CD4-positive, alpha-beta memory T cell (primary cell): ENCODE measurements around the gene GLTPD2. TPM values are rescaled to one million over a fixed set of nuclear protein-coding genes. Genes with fewer than 3 reads are reported as not detected.

ENCODE experiments used
- CTCF ChIA-PET: fragments of 350-600 bp; sonication (Branson Sonifier 250); formaldehyde crosslinking; loops from one replicate; lab custom pipeline; 2021; ENCODE audit warnings: inconsistent platforms; ENCODE audit not compliant: partially characterized antibody; lab: Charles Lee
- POLR2A ChIA-PET: fragments of 350-600 bp; sonication (Branson Sonifier 250); formaldehyde crosslinking; loops from one replicate; lab custom pipeline; 2021; ENCODE audit not compliant: partially characterized antibody; lab: Charles Lee
- DNase-seq, 5 donors: peaks; one replicate each; pipeline versions ENCODE4 v3.0.0 to v3.0.0-alpha.2; 2020 to 2022; ENCODE audit warnings: mixed read lengths in 1 of 5
- H3K27ac ChIP-seq: one replicate; pipeline ENCODE4 v1.7.0; 2013; ENCODE audit warnings: low read depth, low read length
- H3K27me3 ChIP-seq: 2 replicates; pipeline ENCODE4 v1.7.0; 2013; ENCODE audit warnings: mild to moderate bottlenecking, low read length, moderate library complexity; ENCODE audit not compliant: insufficient read depth
- H3K36me3 ChIP-seq: 2 replicates; pipeline ENCODE4 v1.7.0; 2013; ENCODE audit warnings: mild to moderate bottlenecking, low read length, moderate library complexity; ENCODE audit not compliant: insufficient read depth
- H3K4me1 ChIP-seq: 2 replicates; pipeline ENCODE4 v1.7.0; 2013; ENCODE audit warnings: mild to moderate bottlenecking, low read length, moderate library complexity; ENCODE audit not compliant: insufficient read depth
- H3K4me3 ChIP-seq, 2 donors: one replicate each; pipeline ENCODE4 v1.7.0; 2013; ENCODE audit warnings: low read length in 2 of 2, mild to moderate bottlenecking in 1 of 2
- H3K9me3 ChIP-seq, 2 donors: one replicate each; pipeline ENCODE4 v1.7.0; 2013; ENCODE audit warnings: low read length in 2 of 2, control low read depth in 1 of 2; ENCODE audit not compliant: control insufficient read depth in 1 of 2
- H3K27ac Mint-ChIP-seq, 7 donors: one replicate each; pipeline ENCODE4 v1.8.0; 2020 to 2021; ENCODE audit warnings: mixed read lengths in 7 of 7, mild to moderate bottlenecking in 6 of 7, inconsistent platforms in 3 of 7, moderate library complexity in 3 of 7
- H3K27me3 Mint-ChIP-seq, 2 donors: one replicate each; pipeline ENCODE4 v1.8.0; 2020 to 2021; ENCODE audit warnings: mixed read lengths in 2 of 2
- H3K36me3 Mint-ChIP-seq, 2 donors: one replicate each; pipeline ENCODE4 v1.8.0; 2020 to 2021; ENCODE audit warnings: mixed read lengths in 2 of 2, inconsistent platforms in 1 of 2, mild to moderate bottlenecking in 1 of 2
- H3K4me1 Mint-ChIP-seq, 4 donors: one replicate each; pipeline ENCODE4 v1.8.0; 2020 to 2021; ENCODE audit warnings: mixed read lengths in 4 of 4, mild to moderate bottlenecking in 1 of 4
- H3K4me3 Mint-ChIP-seq, 8 donors: one replicate each; pipeline ENCODE4 v1.8.0; 2020 to 2021; ENCODE audit warnings: mixed read lengths in 8 of 8, mild to moderate bottlenecking in 7 of 8, moderate library complexity in 6 of 8, inconsistent platforms in 3 of 8
- H3K9me3 Mint-ChIP-seq, 8 donors: one replicate each; pipeline ENCODE4 v1.8.0; 2020 to 2021; ENCODE audit warnings: mixed read lengths in 8 of 8, mild to moderate bottlenecking in 5 of 8, inconsistent platforms in 3 of 8, moderate library complexity in 1 of 8
- intact Hi-C: fragments of 100-400 bp; cut with micrococcal nuclease; formaldehyde crosslinking; loops from one replicate; pipeline ENCODE4 v1.15.1; 2023
- polyA plus RNA-seq, 2 donors: library from polyadenylated mRNA; unstranded; fragments of 300-500 nt; fragmentation: Illumina TruSeq; gene quantifications; one replicate each; pipeline ENCODE4 v1.2.3, GENCODE V29; 2021
- total RNA-seq, 2 experiments: library from RNA; stranded (reverse); gene quantifications; one replicate each; pipeline ENCODE4 v1.2.3, GENCODE V29; 2021

The GLTPD2 gene
- total and polyA plus RNA-seq, 4 experiments from 2014 or later: not detected

DNA sequence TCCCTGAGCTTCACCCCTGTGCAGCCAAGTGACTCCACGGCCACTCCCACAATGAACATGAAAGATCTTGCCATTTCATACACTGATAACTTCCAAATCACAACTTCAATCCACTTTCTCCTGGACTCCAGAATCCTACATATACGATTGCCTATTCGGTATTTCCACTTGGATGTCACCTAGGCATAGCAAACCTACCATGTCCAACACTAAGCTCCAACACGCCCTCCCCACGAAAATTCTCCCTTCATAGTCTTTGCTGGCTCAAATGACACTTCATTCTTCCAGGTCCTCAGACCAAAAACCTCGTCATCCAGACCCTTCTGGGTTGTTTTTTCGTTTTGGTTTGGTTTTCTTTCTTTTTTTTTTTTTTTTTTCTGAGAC, 1.9 kb downstream of the GLTPD2 start:
- peaks cover 22% of the 10 kb centered on the region for H3K4me1 ChIP-seq
- Mint-ChIP-seq H3K27me3 (peaks cover 18 to 19% of the 10 kb centered on the region in 2 donors), H3K4me3 (peak overlapping the region; percentile 88 to 94 (median 90)), H3K9me3 (peaks cover 0 to 2% (median 0%) of the 10 kb centered on the region in 8 donors), H3K36me3 (peaks cover 0 to 2% of the 10 kb centered on the region in 2 donors), H3K4me1 (peaks cover 9 to 36% (median 11%) of the 10 kb centered on the region in 4 donors), H3K27ac (peak overlapping the region; percentile 63 to 96 (median 88))
- H3K27me3 ChIP-seq: peaks cover 10% of the 10 kb centered on the region
- intact Hi-C loops: loop anchor here (1.0 kb wide), 5 partner anchors 17 to 177 kb away; partner anchors contain the start of genes ARRB2, MED11, PLD2 and SPAG7
- ChIA-PET CTCF (interaction anchor here (0.6 to 3.7 kb wide), 31 partner anchors 9 to 244 kb away, joined by 3 to 59 read pairs (median 8); partner anchors contain the start of genes ARRB2, C17orf107, CAMTA2 and CHRNE), POLR2A (interaction anchor here (0.6 to 3.9 kb wide), 18 partner anchors 9 to 259 kb away, joined by 3 to 81 read pairs (median 8); partner anchors contain the start of genes ARRB2, C17orf107, C17orf114 and CXCL16)
- H3K36me3 ChIP-seq: no peaks in the 10 kb centered on the region
- H3K27ac ChIP-seq: peak overlapping the region; percentile 72
- peak overlapping the region; percentile 49 to 60 for H3K4me3 ChIP-seq
- H3K9me3 ChIP-seq: no peaks in the 10 kb centered on the region
- no peak for DNase-seq

- no peak overlapping the region for H3K4me3 ChIP-seq
- intact Hi-C loops: loop anchor here (5.0 kb wide), 1 partner anchor 37 kb away; the partner anchor contains the start of gene MINK1
- no peaks in the 10 kb centered on the region for H3K9me3 ChIP-seq
- ChIA-PET CTCF (no interaction called here), POLR2A (no interaction called here)
- Mint-ChIP-seq H3K4me3 (peak overlapping the region in 2 of 8 donors; percentile 17 to 100), H3K4me1 (peaks cover 15 to 22% (median 18%) of the 10 kb centered on the region in 4 donors), H3K27me3 (peaks cover 0 to 2% of the 10 kb centered on the region in 2 donors), H3K27ac (no peak overlapping the region), H3K36me3 (peaks cover 15 to 23% of the 10 kb centered on the region in 2 donors), H3K9me3 (peaks cover 0 to 2% (median 0%) of the 10 kb centered on the region in 8 donors)
- DNase-seq: no peak
- H3K4me1 ChIP-seq: peaks cover 17% of the 10 kb centered on the region
- no peak overlapping the region for H3K27ac ChIP-seq
- no peaks in the 10 kb centered on the region for H3K27me3 ChIP-seq
- H3K36me3 ChIP-seq: peaks cover 9% of the 10 kb centered on the region
Measured at GRCh38 chr17:4795168-4795567, 6.4 kb downstream of the GLTPD2 start.

DNA sequence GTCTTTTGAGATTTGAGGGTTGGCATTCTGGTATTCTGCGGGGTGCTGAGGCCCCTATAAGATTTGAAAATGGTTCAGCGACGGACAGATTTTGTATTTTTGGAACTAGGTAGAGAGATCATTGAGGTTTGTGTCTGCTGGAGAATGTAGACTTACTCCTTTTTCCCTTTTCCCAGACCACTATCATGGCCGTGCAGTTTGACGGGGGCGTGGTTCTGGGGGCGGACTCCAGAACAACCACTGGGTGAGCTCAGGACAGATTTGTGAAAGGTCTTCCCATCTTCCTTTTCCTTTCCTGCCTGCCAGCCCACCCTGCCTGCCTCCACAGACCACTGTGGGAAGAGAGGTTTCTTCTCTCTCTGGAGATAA, 7.8 kb downstream of the GLTPD2 start:
- no peaks in the 10 kb centered on the region for H3K27me3 ChIP-seq
- CTCF ChIA-PET: interaction anchor here (0.7 to 1.7 kb wide), 3 partner anchors 9 to 106 kb away, joined by 3 to 6 read pairs (median 3); partner anchors contain the start of gene CHRNE
- Mint-ChIP-seq H3K27ac (peak overlapping the region; percentile 90 to 99 (median 98)), H3K9me3 (peaks cover 0 to 4% (median 0%) of the 10 kb centered on the region in 8 donors), H3K27me3 (no peaks in the 10 kb centered on the region), H3K36me3 (peaks cover 15 to 26% of the 10 kb centered on the region in 2 donors), H3K4me3 (peak overlapping the region; percentile 99 to 100 (median 100)), H3K4me1 (peaks cover 11 to 16% (median 11%) of the 10 kb centered on the region in 4 donors)
- H3K4me3 ChIP-seq: peak overlapping the region; percentile 62 to 90
- H3K36me3 ChIP-seq: peaks cover 9% of the 10 kb centered on the region
- POLR2A ChIA-PET: interaction anchor here (0.9 to 2.1 kb wide), 11 partner anchors 10 to 152 kb away, joined by 3 to 26 read pairs (median 5); partner anchors contain the start of genes ARRB2, C17orf107, MED11 and PFN1
- intact Hi-C loops: loop anchor here (1.0 to 5.0 kb wide), 4 partner anchors 11 to 102 kb away; partner anchors contain the start of genes C17orf107, MED11, MINK1 and PLD2
- no peak for DNase-seq
- peak overlapping the region; percentile 83 for H3K27ac ChIP-seq
- H3K4me1 ChIP-seq: peaks cover 10% of the 10 kb centered on the region
- H3K9me3 ChIP-seq: no peaks in the 10 kb centered on the region

GRCh38 chr17:4800462-4801196, 11.9 kb downstream of the GLTPD2 start:
- ChIA-PET POLR2A (interaction anchor here (2.1 kb wide), 1 partner anchor 11 kb away, joined by 8 read pairs; no protein-coding TSS in a partner anchor), CTCF (no interaction called here)
- H3K4me1 Mint-ChIP-seq: peaks cover 9 to 16% (median 11%) of the 10 kb centered on the region in 4 donors
- no peak for DNase-seq
- H3K9me3 Mint-ChIP-seq: peaks cover 0 to 2% (median 0%) of the 10 kb centered on the region in 8 donors
- Histone ChIP-seq H3K4me1 (peaks cover 10% of the 10 kb centered on the region), H3K27me3 (no peaks in the 10 kb centered on the region), H3K27ac (no peak overlapping the region), H3K4me3 (no peak overlapping the region), H3K9me3 (no peaks in the 10 kb centered on the region), H3K36me3 (peaks cover 9% of the 10 kb centered on the region)
- no peak overlapping the region for H3K27ac Mint-ChIP-seq
- no peaks in the 10 kb centered on the region for H3K27me3 Mint-ChIP-seq
- peaks cover 15 to 26% of the 10 kb centered on the region in 2 donors for H3K36me3 Mint-ChIP-seq
- H3K4me3 Mint-ChIP-seq: no peak overlapping the region
- intact Hi-C loops: no loop called here

DNA sequence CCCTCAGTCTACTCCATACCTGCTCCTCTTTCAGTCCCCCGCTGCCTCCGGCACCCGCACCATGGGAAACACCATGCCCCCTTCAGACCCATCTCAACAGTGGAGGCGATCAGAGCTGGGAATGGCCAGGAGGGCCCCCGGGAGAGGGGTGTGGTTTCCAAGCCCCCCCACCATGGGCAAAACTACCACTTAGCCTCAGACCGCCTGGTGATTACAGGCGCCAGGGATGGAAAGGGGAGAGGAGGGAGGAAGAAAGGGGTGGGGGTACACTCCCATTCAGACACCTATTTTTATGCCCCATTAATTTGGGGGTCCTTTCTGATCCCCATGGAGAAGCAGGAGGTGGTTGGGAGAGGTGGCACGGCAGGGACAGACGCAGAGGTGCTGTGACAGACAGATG, 13.5 kb downstream of the GLTPD2 start, which contains the start of gene C17orf114:
Gene C17orf114, minus strand, starts transcription at position 101 of the 400 bp plus-strand sequence.
- peaks cover 12 to 20% of the 10 kb centered on the region in 2 donors for H3K36me3 Mint-ChIP-seq
- H3K4me1 Mint-ChIP-seq: peaks cover 3 to 7% (median 6%) of the 10 kb centered on the region in 4 donors
- no peak within 1 kb of the TSS for H3K27ac Mint-ChIP-seq
- H3K27ac ChIP-seq: no peak within 1 kb of the TSS
- intact Hi-C loops: no loop called here
- H3K9me3 ChIP-seq: no peaks in the 10 kb centered on the region
- H3K4me1 ChIP-seq: peaks cover 6% of the 10 kb centered on the region
- no peaks in the 10 kb centered on the region for H3K27me3 ChIP-seq
- DNase-seq: no peak
- ChIA-PET CTCF (no interaction called here), POLR2A (interaction anchor here (0.8 kb wide), 1 partner anchor 12 kb away, joined by 3 read pairs; no protein-coding TSS in a partner anchor)
- H3K4me3 ChIP-seq: no peak within 1 kb of the TSS
- H3K9me3 Mint-ChIP-seq: peaks cover 0 to 2% (median 0%) of the 10 kb centered on the region in 8 donors
- no peak within 1 kb of the TSS for H3K4me3 Mint-ChIP-seq
- H3K36me3 ChIP-seq: peaks cover 9% of the 10 kb centered on the region
- H3K27me3 Mint-ChIP-seq: no peaks in the 10 kb centered on the region

GRCh38 chr17:4806456-4806776, 17.7 kb downstream of the GLTPD2 start:
- intact Hi-C loops: loop anchor here (5.0 kb wide), 1 partner anchor 76 kb away; no protein-coding TSS in a partner anchor
- peaks cover 3 to 23% (median 10%) of the 10 kb centered on the region in 4 donors for H3K4me1 Mint-ChIP-seq
- H3K9me3 ChIP-seq: no peaks in the 10 kb centered on the region
- no peak for DNase-seq
- peak overlapping the region in 6 of 7 donors; percentile 37 to 83 (median 56) for H3K27ac Mint-ChIP-seq
- no peaks in the 10 kb centered on the region for H3K27me3 ChIP-seq
- H3K4me1 ChIP-seq: peaks cover 15% of the 10 kb centered on the region
- H3K4me3 ChIP-seq: peak overlapping the region; percentile 47 to 54
- H3K27me3 Mint-ChIP-seq: no peaks in the 10 kb centered on the region
- H3K36me3 Mint-ChIP-seq: peaks cover 6 to 10% of the 10 kb centered on the region in 2 donors
- CTCF ChIA-PET: interaction anchor here (1.8 to 3.5 kb wide), 2 partner anchors 17 to 28 kb away, joined by 5 to 21 read pairs; partner anchors contain the start of gene GLTPD2
- no peaks in the 10 kb centered on the region for H3K9me3 Mint-ChIP-seq
- H3K4me3 Mint-ChIP-seq: peak overlapping the region; percentile 68 to 85 (median 79)
- no peaks in the 10 kb centered on the region for H3K36me3 ChIP-seq
- POLR2A ChIA-PET: interaction anchor here (1.0 to 3.5 kb wide), 12 partner anchors 10 to 161 kb away, joined by 3 to 42 read pairs (median 4); partner anchors contain the start of genes ARRB2, GLTPD2, MINK1 and PSMB6
- H3K27ac ChIP-seq: peak overlapping the region; percentile 15
